Adrenal gland (tissue), 12 donors: Measurements from ENCODE around the gene OSCP1. TPM values are rescaled to one million over a fixed set of nuclear protein-coding genes. Genes with fewer than 3 reads are reported as not detected.

ENCODE experiments used
- DNase-seq, 7 donors: peaks; one replicate each; pipeline ENCODE4 v3.0.0-alpha.2; 2019 to 2020
- H3K27ac ChIP-seq, 5 donors: fragments of 200-600 bp; sonication (generic) in 4 of 5; 1 replicate in 3 of 5; 2 replicates in 2 of 5; pipeline versions ENCODE4 v1.5.1 to v1.8.0; 2016 to 2020; ENCODE audit warnings: mild to moderate bottlenecking in 1 of 5
- H3K27me3 ChIP-seq: fragments of 200-600 bp; 2 replicates; pipeline ENCODE4 v1.8.0; 2021
- H3K36me3 ChIP-seq, 2 donors: fragments of 200-600 bp; replicated peaks in 1 of 2; 1 replicate in 1 of 2; 2 replicates in 1 of 2; pipeline versions ENCODE4 v1.5.1 to v1.8.0; 2018 to 2022
- H3K4me1 ChIP-seq, 2 donors: fragments of 200-600 bp; replicated peaks in 1 of 2; 1 replicate in 1 of 2; 2 replicates in 1 of 2; pipeline versions ENCODE4 v1.5.1 to v1.8.0; 2018 to 2021
- H3K4me3 ChIP-seq, 4 donors: fragments of 200-600 bp; sonication (generic) in 3 of 4; one replicate each; pipeline ENCODE4 v1.5.1; 2016 to 2018
- H3K9me3 ChIP-seq, 3 donors: fragments of 200-600 bp; sonication (generic) in 1 of 3; replicated peaks in 1 of 3; 1 replicate in 2 of 3; 2 replicates in 1 of 3; pipeline versions ENCODE4 v1.5.1 to v1.8.0; 2016 to 2021
- CTCF ChIP-seq, 6 experiments: fragments of 450-650 bp in 4 of 6; fragments of 200-600 bp in 2 of 6; sonication (generic) in 1 of 6; IDR thresholded peaks; 1 replicate in 5 of 6; 2 replicates in 1 of 6; pipeline versions ENCODE4 v1.5.1 to v1.8.0; 2016 to 2021; ENCODE audit warnings: antibody characterized with exemption in 6 of 6, mild to moderate bottlenecking in 2 of 6, moderate library complexity in 1 of 6
- POLR2A ChIP-seq, 2 donors: fragments of 450-650 bp; IDR thresholded peaks; one replicate each; pipeline ENCODE4 v1.6.1; 2017; ENCODE audit warnings: antibody characterized with exemption in 2 of 2, mild to moderate bottlenecking in 2 of 2, moderate library complexity in 1 of 2
- WGBS, 4 donors: extraction: QIAGEN DNeasy Blood & Tissue Kit in 2 of 4; methylation state at CpG; one replicate each; pipeline versions ENCODE4 v1.1.5 to v1.1.7; 2013 to 2017; 5-methylcytosine and 5-hydroxymethylcytosine counted together
- intact Hi-C, 2 donors: fragments of 100-400 bp; cut with DNase I; formaldehyde crosslinking; loops; one replicate each; pipeline versions ENCODE4 v1.14.1 to v1.15.0; 2022 to 2023
- polyA plus RNA-seq, 3 donors: library from polyadenylated mRNA; stranded (reverse); fragments of 200-250 nt in 2 of 3; fragments of 350-450 nt in 1 of 3; fragmentation: Illumina TruSeq in 1 of 3; extraction: RNeasy Lipid Tissue Mini Kit (QIAGEN cat#74804) in 1 of 3; gene quantifications; one replicate each; pipeline ENCODE4 v1.2.3, GENCODE V29; 2013 to 2014
- total RNA-seq, 9 donors: library from RNA; depleted of rRNA in 4 of 9; stranded (reverse); fragments of >200 nt in 4 of 9; fragments of 120-200 nt in 1 of 9; fragmentation: NEBNext Ultra II Directional in 1 of 9; extraction: Animal tissue kit (Norgen Biotek cat#: 25700) in 1 of 9; gene quantifications; one replicate each; pipeline versions ENCODE4 v1.1.0 to v1.2.4, GENCODE V29; 2013 to 2023
- donor health status: healthy with polysubstance abuse.
- donor health status: Bipolar disorder and iron deficiency.
- donor health status: DM: yes; HTN: yes; CAD: no.
- donor health status: DM: no; HTN: no; CAD: no.
- donor health status: DM: no; HTN: no; CAD: no.
- donor health status: DM: yes; HTN: yes; CAD: no.

The OSCP1 gene
- total and polyA plus RNA-seq, 12 donors = 5.5 to 29.9 (median 11.6) TPM

GRCh38 chr1:36415661-36416326, 34.5 kb downstream of the OSCP1 start:
- intact Hi-C loops = loop anchor here (5.0 to 10.0 kb wide), 3 partner anchors 73 to 321 kb away; partner anchors contain the start of gene SH3D21 (in 1 of the 2)
- H3K27me3 ChIP-seq = no peaks in the 10 kb centered on the region
- H3K9me3 ChIP-seq = no peaks in the 10 kb centered on the region
- H3K36me3 ChIP-seq = no peaks in the 10 kb centered on the region
- H3K4me1 ChIP-seq = peaks cover 3 to 6% of the 10 kb centered on the region in 2 donors
- H3K27ac ChIP-seq = no peak overlapping the region
- H3K4me3 ChIP-seq = no peak overlapping the region
- TF ChIP-seq POLR2A (IDR thresholded peaks at IDR 0.05) = no peak
- no peak for TF ChIP-seq CTCF (IDR thresholded peaks at IDR 0.05)
- DNase-seq = no peak
- 82 to 87% (median 84%) methylated on average over 13 to 15 of the region's 15 CpGs for WGBS, 4 donors

GRCh38 chr1:36414384-36414783, 35.9 kb downstream of the OSCP1 start:
- intact Hi-C loops = loop anchor here in 1 of 2 donors (10.0 kb wide), 2 partner anchors 110 to 320 kb away; partner anchors contain the start of gene SH3D21
- no peak for TF ChIP-seq CTCF (IDR thresholded peaks at IDR 0.05)
- no peak for TF ChIP-seq POLR2A (IDR thresholded peaks at IDR 0.05)
- no peak for DNase-seq
- Histone ChIP-seq H3K27ac (no peak overlapping the region), H3K36me3 (no peaks in the 10 kb centered on the region), H3K4me3 (no peak overlapping the region), H3K9me3 (no peaks in the 10 kb centered on the region), H3K27me3 (no peaks in the 10 kb centered on the region), H3K4me1 (no peaks in the 10 kb centered on the region)
- 80 to 92% (median 86%) methylated on average over 4 of the region's 4 CpGs for WGBS, 4 donors

GRCh38 chr1:36411674-36412648, 38.3 kb downstream of the OSCP1 start:
- no peak overlapping the region for H3K4me3 ChIP-seq
- no peaks in the 10 kb centered on the region for H3K36me3 ChIP-seq
- H3K9me3 ChIP-seq = no peaks in the 10 kb centered on the region
- intact Hi-C loops = loop anchor here in 1 of 2 donors (10.0 kb wide), 2 partner anchors 107 to 317 kb away; partner anchors contain the start of gene SH3D21
- TF ChIP-seq CTCF (IDR thresholded peaks at IDR 0.05) (no peak), POLR2A (IDR thresholded peaks at IDR 0.05) (no peak)
- no peak for DNase-seq
- H3K27me3 ChIP-seq = no peaks in the 10 kb centered on the region
- H3K27ac ChIP-seq = no peak overlapping the region
- 65 to 71% (median 68%) methylated on average over 11 of the region's 11 CpGs for WGBS, 4 donors
- no peaks in the 10 kb centered on the region for H3K4me1 ChIP-seq

GRCh38 chr1:36408479-36408878, 41.8 kb downstream of the OSCP1 start:
- Histone ChIP-seq H3K4me3 (no peak overlapping the region), H3K9me3 (no peaks in the 10 kb centered on the region), H3K27ac (peak overlapping the region in 1 of 5 donors; percentile 21), H3K36me3 (no peaks in the 10 kb centered on the region), H3K4me1 (no peaks in the 10 kb centered on the region), H3K27me3 (no peaks in the 10 kb centered on the region)
- peak in 4 of 7 donors; percentile 29 to 66 (median 49) for DNase-seq
- intact Hi-C loops = no loop called here
- no peak for TF ChIP-seq POLR2A (IDR thresholded peaks at IDR 0.05)
- no peak for TF ChIP-seq CTCF (IDR thresholded peaks at IDR 0.05)
- WGBS, 4 donors = 43 to 58% (median 56%) methylated on average over 2 of the region's 2 CpGs
